HG03097 (cell line): Measurements from ENCODE around the gene TMEM120B.
A peak's percentile ranks its signal among the peaks of the same experiment; 100 is the strongest.
"Not testable (repeated sequence)": the region's sequence is repeated elsewhere in the genome, so short reads cannot be mapped to it uniquely, and the experiment has no call there.

Experiments
- ATAC-seq: cut with Tn5 transposase; IDR thresholded peaks from one replicate; pipeline ENCODE4 v1.9.1; 2021; ENCODE audit not compliant: unreplicated experiment, low FRiP score

The TMEM120B gene

DNA sequence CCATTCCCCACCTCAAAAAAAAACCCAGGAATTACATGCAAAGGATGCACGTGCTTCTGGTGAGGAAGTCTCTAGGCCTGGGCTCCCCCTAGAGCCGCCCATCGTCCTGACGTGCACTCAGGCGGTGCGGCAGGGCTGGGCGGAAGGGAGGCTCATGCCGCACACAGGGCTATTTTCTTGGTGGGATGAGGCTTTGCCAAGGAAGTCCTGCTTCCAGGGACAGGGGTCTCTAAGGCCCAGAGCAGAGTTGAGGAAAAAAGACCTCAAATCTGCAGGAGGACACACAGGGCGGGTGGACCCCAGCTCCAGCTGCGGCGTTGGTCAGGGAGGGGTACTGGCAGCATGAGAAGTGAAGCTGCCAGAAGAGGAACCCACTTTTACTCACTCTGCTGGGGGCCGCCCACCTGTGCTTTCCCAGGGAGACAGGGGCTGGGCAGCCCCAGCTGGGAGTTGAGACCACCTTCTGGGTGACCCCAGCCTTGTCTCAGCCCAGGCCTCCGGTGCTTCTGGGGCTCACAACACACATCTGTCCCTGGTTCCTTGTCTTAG lies 76.8 kb downstream of the TMEM120B start:
- no peak for ATAC-seq

DNA sequence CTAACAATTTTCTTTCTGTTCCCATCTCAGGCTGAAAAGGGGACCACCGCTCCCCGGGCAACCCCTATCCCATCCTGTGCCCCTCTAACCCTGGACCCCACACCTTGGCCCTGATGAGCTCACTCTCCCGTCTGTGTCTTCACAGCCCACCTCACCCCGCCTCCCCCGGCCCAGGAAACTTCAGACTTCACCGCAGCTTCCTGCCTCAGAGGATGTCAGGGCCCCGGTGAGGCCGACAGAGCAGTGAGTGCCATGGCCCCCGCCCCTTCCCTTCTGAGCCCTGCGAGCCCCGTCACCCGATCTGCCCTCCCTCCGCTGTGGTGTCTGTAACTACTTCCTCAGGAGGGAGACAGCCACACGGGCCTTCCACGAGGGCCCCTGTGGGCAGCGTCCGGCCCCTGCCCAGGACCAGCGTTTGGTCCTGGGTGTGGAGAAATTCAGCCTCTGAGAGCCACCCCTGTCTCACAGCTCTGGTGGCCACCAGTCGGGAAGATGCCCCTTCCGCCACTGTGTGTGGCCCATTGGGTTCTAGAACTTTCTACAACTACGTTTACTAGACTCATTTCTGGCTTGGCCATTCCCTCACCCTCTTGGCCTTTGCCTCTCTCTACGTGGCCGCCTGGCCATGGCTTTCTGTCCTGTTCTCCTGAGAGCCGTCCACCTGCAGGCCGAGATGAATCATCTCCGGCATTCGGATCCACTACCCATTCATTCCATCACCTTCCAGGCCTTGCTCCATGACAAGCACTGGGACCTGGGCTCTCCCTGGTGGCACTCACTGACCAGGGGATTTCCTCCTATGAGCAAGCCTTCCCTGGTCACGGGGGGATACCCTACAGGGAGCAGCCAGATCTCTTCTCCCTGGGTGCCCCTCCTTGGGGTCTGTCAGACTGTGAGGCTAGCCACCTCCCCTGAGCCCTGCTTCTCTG lies 77.5 kb downstream of the TMEM120B start:
- peak; percentile 39 for ATAC-seq

DNA sequence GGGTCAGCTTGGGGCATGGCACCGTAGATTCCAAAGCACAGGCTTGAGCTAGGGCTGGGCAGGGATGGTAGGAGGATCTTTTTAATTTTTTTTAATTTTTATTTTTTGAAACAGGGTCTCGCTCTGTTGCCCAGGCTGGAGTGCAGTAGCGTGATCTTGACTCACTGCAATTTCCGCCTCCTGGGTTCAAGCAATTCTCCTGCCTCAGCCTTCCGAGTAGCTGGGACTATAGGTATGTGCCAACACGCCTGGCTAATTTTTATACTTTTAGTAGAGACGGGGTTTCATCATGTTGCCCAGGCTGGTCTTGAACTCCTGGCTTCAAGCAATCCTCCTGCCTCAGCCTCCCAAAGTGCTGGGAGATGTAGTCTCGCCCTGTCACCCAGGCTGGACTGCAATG lies 78.2 kb downstream of the TMEM120B start:
- not testable (repeated sequence) for ATAC-seq

DNA sequence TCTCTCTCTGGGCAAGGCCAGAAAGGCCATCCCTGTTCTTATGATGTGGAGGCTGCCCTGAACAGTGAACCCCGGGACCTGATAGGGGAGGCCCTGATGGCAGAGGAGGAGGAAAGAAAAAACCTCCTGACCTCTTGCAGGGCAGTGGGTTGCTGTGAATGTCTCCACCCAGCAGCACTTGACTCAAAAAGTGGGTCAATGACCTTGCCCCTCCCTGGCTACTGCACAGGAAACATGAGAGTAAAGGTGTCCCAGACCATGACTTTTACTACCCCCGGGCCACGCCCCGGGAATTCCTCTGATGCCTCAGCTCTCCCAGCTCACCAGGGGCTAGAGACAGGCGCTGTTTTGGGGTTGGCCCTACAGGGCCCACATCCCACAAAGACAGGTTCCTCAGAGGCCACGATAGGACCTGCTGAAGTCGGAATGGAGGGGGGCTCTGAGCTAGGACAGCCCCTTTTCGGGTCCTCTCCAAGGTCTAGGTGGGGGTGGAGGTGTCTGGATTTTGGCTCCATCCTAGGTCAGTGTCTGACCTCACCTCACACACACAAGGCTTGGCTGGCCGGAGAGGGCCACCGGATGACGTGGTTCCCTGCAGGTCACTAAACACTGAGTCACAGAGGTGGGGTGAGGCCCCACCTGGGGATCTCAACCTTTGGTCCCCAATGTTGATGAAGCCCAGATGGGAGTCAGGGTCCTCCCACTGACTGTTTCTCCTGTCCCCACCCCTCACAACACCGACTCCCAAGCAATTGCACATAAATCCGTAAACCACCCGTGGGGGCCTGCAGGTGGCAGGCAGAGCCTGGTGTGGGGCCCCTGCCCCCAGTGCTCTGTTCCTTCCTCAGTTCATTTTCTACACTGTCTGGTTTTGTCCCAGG lies 79.4 kb downstream of the TMEM120B start:
- ATAC-seq: no peak

DNA sequence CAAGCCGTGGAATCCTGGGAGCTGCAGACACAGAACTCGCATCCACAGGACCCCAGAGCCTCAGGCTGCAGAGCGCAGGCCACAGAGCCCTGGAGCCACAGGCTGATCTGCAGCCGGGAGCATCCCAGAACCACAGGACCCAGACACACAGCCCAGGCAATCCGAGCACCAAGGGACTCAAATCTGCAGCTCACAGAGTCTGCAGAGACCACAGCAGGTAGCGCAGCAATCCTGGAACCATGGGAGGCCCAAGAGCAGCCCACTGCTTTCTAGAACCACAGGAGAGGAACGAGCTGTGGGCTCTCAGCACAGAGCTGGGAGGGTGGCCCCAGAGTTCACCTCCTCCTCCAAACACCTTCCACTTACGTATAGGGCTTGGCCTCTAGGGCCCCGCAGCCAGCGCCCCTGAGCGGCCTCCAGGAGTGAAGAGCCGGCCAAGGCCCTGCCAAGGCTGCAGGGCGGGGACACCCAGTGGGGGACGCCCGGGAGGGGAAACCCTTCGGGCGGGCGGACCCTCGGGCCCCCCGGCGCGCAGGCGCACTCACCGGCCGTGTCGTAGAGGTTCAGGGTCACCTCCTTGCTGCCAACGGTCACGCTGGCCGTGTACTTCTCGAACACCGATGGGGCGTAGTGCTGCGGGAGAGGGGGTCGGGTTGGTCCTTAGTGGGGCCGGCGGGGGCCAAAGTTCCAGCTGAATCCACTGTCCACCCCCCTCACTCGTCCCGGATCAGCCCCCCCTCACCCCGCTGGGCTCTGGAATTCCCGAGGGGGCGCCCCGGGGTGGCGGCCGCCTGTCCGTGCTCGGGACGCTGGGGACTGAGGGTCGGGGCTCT lies 80.3 kb downstream of the TMEM120B start:
- no peak for ATAC-seq

DNA sequence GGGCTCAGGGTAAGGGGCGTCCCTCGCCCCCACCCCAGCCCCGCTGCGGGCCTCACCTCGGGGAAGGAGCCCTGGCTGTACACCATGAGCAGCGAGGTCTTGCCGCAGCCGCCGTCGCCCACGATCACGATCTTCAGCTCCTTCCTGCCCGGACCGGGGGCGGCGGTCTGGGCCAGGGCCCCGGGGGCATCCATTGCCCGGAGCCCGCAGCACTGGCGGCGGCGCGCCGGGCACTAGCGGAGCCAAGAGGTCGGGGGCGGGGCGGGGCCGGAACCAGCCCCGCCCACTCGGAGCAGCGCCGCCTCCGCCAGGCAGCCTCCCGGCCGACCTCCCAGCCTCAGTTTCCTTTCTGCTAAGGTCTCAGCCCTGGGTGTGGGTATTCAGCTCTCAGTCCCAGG lies 80.9 kb downstream of the TMEM120B start, which contains the start of gene RHOF:
Gene RHOF, minus strand, starts transcription at position 249 of the 398 bp plus-strand sequence. Its CDS starts 55 bp downstream, at position 194.
- peak; percentile 8 for ATAC-seq

DNA sequence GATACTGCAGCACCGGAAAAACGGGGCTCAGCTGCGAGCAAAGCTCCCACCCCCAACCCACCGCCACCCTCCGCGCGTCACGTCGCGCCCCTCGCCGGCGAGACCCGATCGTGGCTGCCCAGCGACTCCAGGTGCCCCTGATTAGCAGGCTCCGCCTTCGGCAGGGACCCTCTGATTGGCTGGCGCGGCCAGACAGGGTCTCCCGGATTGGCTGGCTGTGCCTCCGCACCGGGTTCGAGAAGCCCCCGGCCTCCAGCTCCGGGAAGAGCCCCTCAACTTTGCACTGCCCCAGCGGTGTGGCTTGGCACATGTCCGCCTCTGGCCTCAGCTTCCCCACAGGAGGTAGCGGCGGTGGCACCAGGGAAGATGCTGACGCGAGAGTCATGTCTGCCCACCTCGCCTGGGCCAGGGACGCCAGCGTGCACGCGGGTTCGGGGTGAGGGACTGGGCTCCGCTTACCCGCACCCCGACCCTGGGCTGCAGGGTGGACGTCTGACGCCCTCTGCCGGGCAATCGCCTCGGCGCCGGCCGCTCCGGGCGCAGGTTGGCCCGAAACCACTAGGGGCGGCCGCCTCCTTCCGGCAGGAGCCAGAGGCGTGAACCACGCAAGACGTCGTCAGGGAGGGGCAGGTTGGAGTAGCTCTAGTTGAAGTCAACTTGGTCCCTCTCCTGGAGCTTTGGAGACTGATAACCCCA lies 81.4 kb downstream of the TMEM120B start:
- ATAC-seq: peak; percentile 40

DNA sequence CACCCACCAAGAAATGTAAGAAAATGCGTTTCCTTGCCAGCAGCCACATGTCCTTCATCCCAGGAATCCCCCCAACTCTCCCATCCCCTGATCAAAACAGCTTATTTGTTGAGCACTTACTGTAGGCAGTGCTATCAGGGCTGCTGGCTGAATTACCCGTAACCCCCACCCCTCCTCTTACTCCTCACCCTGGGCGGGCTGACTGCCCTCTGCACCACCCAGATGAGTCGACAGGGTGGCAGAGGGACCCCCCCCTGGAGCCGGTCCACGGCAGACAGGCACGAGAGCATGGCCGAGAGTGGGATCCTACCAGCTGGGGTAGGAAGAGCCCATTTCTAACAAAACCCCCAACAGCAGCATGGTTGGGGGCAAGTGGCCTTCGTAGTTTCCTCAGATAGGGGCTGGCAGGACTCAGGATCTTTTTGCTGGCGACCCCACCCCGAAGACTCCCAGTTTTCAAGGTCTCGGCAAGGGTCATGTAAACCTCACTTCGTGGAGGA lies 82.0 kb downstream of the TMEM120B start:
- no peak for ATAC-seq

DNA sequence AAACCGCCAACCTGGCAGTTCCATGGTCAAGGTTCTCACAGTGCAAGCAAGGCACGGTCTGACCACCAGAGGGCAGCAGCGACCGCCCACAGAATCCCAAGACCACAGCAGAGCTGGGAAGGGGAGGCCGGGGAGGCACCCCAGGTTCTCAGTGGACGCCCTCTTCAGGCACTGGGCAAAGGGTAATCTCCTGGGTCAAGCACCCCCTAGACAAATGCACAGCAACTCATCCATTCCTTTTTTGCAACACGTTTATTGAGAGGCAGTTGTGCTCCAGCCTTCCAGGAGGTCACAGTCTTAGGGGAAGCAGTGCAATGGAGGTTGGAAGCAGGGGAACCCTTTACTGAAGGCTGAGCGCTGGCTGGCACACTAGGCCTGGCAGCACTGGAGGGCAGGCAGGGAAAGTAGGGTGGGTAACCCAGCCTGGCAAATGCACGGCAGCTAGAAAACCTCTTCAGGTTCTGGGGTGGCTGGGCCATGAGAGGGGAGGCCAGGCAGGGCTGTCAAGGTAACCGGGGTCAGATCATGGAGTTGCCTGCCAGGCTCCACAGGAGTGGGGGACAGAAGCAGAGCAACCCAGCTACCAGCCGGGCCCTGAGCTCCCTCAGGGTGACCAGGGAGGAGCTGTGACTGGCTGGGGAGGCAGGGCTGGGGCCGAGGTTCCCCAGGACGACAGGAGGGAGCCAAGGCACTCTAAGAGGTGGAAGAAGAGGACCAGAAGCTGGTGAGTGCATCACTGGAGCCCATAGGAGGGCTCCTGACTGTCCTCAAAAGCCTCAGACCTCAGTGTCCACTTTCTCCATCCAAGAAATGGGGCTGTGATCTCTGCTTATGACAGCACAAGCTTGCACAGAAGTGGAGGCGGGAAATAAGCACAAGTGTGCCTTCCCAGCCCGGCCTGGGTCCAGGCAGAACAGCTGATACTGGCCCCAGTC lies 82.7 kb downstream of the TMEM120B start:
- no peak for ATAC-seq

DNA sequence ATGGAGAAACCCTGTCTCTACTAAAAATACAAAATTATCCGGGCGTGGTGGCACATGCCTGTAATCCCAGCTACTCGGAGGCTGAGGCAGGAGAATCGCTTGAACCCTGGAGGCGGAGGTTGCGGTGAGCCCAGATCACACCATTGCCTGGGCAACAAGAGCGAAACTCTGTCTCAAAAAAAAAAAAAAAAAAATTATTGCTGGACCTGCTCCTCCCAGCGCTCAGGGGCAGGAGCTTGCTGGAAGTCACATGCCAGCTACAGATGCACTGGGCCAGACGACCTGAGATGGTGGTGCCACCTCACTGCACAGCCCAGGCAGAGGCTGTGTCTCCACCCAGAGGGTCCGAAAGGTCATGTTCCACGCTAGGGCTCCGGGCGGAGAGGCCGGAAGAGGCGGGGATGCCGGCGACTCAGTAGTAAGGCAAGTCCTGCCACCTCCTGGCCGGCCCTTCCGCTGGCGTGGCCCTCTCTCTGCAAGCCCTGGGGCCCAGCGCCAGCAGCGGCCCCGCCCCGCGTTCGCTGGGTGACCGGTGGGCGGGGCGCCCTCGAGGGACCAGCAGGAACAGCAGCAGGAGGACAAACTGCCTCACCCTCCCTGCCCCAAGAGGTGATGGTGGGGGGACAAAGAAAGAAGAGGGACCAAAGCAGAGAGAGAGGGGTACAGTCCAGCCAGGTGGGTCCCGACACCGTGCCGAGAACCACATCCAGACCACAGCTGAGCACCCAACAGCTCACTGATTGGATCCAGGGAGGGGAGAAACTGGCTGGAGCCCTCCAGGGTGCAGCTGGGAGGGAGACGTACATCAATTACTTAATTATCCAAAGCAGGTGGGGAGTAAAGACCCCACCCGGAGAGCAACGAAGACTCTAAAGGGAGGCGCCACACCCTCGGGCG lies 84.6 kb downstream of the TMEM120B start:
- ATAC-seq: no peak

DNA sequence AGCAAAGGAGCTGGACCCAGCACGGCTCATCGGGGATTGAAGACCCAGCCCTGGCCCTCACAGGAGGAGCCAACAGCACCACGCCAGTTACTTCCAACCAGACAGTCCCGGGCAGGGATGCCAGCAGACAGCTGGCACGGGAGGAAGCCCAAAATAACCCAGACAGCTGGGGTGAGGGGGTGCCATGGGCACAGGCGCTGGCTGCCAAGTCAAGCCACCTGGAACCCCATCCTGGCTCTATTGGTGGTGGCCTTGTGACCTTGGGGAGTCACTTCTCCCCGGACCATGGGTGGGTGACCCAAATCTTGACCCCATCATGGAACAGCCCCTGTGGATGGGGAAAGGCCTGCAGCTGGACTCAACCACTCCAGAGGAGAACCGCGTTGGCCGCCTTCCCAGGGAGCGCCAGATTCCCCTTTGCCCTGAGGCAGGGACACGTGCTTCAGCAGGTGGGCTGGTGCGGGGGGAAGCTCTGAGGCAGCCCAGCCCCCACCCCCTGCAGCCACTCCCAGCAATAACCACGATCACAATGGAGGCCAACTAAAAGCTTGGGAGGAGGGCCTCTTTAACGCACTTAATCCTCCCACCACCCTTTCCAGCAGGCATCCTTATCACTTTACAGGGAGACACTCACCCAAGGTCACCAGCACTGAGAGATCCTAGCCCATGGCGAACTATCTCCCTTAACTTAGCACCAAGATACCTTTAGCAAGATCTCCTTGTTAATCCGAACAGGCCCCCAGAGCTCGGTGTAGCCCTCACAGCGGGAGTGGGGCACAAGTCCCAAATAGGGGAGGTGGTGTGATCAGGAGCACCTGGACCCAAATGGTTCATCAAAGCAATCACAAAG lies 85.6 kb downstream of the TMEM120B start:
- no peak for ATAC-seq

DNA sequence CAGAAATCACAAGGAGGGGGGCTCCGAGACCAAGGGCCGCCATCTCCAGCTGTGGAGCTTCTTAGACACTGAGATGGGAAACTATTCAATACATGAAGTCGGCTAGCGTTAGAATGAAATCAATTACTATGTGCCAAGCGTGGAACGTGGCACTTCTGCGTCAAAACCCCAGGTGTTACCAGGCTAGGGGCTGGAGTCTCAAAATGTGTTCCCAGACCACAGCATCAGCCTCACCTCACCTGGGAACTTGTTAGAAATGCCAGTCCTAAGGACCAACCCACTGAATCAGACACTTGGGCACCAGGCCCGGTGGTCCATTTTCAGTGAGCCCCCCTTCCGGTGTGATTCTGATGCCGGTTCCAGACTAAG lies 86.2 kb downstream of the TMEM120B start:
- no peak for ATAC-seq

DNA sequence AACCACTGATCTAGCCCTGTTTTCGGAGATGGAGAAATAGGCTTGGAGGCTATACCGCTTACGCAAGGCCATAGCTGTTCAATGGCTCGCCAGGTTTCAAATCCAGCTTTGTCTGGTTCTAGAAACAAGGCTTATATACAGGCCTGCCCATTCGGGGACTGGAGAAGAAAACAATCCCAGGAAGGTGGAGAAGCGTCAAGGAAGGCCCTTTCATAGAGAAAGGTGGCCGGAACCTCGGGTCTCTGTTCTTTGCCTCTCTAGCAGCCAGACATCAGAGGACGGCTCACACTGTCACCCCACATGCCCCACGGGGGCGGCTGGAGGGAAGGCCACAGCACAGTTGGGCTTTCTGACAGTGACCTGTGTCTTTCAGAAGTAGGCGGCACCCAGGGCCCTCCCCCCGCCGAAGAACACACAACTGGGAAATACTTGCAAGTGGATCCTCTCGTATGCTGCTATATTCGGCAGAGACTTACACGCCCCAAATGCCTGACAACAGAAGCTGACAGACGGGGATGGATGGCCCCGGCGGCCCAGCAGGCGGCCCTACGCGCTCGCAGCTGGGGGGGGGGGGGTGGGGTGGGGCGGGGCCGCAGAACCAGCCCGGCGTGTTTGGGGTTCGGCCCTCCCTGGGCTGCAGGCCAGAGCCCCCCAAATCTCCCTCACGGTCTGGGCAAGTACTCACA lies 86.7 kb downstream of the TMEM120B start:
- ATAC-seq: no peak

DNA sequence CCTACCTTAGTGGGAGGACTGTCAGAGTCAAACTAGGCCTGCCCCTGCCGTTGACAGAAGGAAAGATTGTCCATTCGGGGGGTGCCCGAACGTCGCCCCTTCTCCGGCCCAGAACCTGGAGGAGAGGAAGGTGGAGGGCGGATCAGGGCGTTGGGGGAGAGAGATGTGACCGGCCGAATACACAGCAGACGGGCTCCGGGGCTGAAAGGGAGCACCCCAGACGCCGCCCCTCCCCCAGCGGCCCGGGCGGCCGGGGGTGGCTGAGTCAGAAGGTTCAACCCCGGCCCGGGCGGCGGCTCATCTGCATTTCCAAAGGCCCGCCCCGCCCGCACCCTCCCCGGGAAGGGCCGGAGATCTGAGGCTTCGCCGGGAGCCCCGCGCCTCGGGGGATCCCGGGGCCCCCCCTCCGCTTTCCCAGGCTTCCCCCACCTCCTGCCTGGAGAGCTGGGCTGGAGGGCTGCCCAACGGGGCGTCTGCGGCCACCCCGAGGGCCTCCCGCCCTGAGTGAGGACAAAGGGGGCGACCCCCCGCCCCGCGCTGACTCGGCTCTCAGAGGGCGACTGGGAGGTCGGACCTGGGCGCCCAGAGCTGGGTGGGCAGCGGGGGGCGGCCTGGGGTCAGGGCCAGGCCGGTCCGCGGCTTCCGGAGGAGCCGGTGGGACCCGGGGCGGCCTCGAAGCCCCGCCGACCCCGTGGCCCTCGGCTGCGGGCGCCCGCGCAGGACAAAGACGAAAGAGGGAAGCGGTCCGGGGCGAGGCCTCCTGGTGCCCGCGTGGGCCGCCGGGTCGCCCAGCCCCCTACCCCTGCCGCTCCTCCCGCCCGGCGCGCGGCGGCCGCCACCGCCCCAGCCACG lies 87.5 kb downstream of the TMEM120B start:
- no peak for ATAC-seq
